BE2C (cell line): Measurements from ENCODE around the gene ZCCHC2.

Experiments
- DNase-seq: peaks from one replicate; pipeline ENCODE4 v3.0.0-alpha.2; 2020
- H3K27me3 ChIP-seq: fragments of 250-450 bp; sonication (Bioruptor Pico); 2 replicates; pipeline ENCODE4 v1.5.1; 2020; ENCODE audit warnings: mild to moderate bottlenecking
- H3K36me3 ChIP-seq: fragments of 250-450 bp; sonication (Bioruptor Pico); 2 replicates; pipeline ENCODE4 v1.5.1; 2020; ENCODE audit warnings: mild to moderate bottlenecking
- H3K4me1 ChIP-seq: fragments of 250-450 bp; sonication (Bioruptor Pico); 2 replicates; pipeline ENCODE4 v1.5.1; 2020
- H3K4me3 ChIP-seq: 2 replicates; pipeline ENCODE4 v1.5.1; 2011; ENCODE audit warnings: low read depth, low read length
- H3K9me3 ChIP-seq: fragments of 250-450 bp; sonication (Bioruptor Pico); 2 replicates; pipeline ENCODE4 v1.5.1; 2020
- CTCF ChIP-seq: IDR thresholded peaks from 2 replicates; pipeline ENCODE4 v1.5.1; 2012; ENCODE audit warnings: mild to moderate bottlenecking, low read depth, low read length

ZCCHC2 gene

GRCh38 chr18:62487161-62487560, 35.7 kb upstream of the ZCCHC2 start:
- H3K4me3 ChIP-seq, result no peak overlapping the region
- H3K27me3 ChIP-seq, result peaks cover 2% of the 10 kb centered on the region
- DNase-seq, result no peak
- H3K4me1 ChIP-seq, result no peaks in the 10 kb centered on the region
- no peaks in the 10 kb centered on the region for H3K9me3 ChIP-seq
- TF ChIP-seq CTCF, result no peak
- H3K36me3 ChIP-seq, result no peaks in the 10 kb centered on the region

DNA sequence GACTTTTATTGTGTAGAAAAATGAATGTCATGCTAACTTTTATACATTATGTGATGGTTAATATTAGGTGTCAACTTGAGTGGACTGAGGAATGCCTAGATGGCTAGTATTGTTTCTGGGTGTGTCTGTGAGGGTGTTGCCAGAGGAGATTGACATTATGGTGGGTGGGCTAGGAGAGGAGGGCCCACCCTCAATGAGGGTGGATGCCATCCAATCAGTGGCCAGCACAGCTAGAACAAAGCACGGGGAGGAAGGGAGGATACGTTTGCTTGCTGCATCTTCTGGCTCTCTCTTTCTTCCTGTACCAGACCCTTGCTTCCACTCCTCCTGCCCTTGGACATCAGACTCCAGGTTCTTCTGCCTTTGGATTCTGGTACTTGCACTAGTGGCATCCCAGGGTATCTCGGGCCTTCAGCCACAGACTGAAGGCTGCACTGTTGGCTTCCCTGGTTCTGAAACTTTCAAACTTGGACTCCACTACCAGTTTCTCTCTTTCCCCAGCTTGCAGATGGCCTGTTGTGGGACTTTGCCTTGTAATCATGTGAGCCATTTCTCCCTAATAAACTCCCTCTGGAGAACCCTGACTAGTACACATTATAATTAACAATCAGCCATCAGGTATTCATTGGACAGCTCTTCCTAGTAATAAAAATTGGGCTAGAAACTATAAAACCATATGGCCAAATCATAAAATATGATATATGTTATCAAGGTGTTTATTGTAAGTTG, 31.7 kb upstream of the ZCCHC2 start:
- Histone ChIP-seq H3K4me1 (no peaks in the 10 kb centered on the region), H3K4me3 (no peak overlapping the region), H3K36me3 (no peaks in the 10 kb centered on the region), H3K9me3 (no peaks in the 10 kb centered on the region), H3K27me3 (no peaks in the 10 kb centered on the region; the same call in 1 of the 2 replicates)
- TF ChIP-seq CTCF, result no peak
- DNase-seq, result no peak

DNA sequence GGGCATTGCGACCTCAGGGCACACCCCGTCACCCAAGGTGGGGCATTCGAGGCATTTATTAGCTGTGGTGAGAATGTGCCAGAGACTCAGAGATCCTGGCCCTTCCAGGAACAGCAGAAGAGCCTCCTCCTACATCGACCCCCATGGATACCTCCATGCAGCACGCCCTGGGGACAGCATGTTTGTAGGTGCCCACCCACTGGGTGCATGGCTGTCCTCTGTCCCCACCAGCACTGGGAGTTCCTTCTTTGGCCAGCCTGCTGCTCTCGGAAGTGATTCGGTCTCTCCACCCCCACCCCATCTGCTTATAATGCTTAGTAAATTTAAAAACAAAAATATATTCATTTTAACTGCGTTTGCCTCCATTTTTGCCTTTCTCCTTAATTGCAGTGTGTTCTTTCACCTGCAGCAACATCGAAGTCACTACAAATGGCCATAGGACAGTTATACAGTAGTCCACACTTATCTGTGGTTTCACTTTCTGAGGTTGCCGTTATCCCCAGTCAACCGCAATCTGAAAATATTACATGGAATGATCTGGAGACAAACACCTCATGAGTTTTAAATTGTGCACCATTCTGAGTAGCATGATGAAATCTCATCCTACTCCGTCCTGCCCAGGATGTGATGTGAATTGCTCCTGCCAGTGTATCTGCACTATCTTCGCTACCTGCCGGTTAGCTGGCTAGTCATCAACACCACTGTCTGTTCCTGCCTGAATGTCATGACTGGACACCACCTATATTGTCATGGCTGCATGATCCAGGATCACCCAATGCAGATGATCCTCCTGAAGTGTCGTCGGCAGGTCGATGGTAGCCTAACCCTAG, 29.6 kb upstream of the ZCCHC2 start:
- no peak for DNase-seq
- no peaks in the 10 kb centered on the region for H3K36me3 ChIP-seq
- H3K4me1 ChIP-seq, result no peaks in the 10 kb centered on the region
- no peak overlapping the region for H3K4me3 ChIP-seq
- TF ChIP-seq CTCF, result no peak
- H3K9me3 ChIP-seq, result no peaks in the 10 kb centered on the region
- no peaks in the 10 kb centered on the region for H3K27me3 ChIP-seq

DNA sequence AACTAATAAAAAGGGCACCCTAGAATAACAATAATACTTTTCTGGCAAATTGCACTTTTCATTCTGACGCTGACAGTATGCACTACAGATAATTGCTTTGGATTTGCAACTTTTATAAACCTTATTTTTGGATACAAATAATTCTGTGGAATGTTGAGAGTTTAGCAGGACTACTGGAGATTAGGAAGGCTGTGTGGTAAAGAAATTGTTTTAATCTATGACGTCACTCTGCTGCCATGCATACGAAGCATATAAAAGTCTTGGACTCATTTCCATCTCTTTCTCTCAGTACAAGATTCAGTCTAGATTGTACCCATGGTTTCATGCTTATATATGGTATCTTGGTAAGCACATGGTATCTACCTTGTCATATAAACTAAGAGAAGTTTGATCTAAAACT, 28.1 kb upstream of the ZCCHC2 start:
- Histone ChIP-seq H3K9me3 (no peaks in the 10 kb centered on the region), H3K36me3 (no peaks in the 10 kb centered on the region), H3K4me1 (no peaks in the 10 kb centered on the region), H3K4me3 (no peak overlapping the region), H3K27me3 (no peaks in the 10 kb centered on the region)
- TF ChIP-seq CTCF, result no peak
- no peak for DNase-seq

- no peak for DNase-seq
- no peaks in the 10 kb centered on the region for H3K4me1 ChIP-seq
- H3K27me3 ChIP-seq, result no peaks in the 10 kb centered on the region
- H3K9me3 ChIP-seq, result no peaks in the 10 kb centered on the region
- no peaks in the 10 kb centered on the region for H3K36me3 ChIP-seq
- no peak for TF ChIP-seq CTCF
- no peak overlapping the region for H3K4me3 ChIP-seq
Measured at GRCh38 chr18:62496262-62496661, 26.6 kb upstream of the ZCCHC2 start.
